H1 (cell line): ENCODE data around the gene SLC38A1. TPM values are rescaled to one million over a fixed set of nuclear protein-coding genes. Genes with fewer than 3 reads are reported as not detected.

ENCODE experiments used
- CTCF ChIA-PET: fragments of 300-600 bp; sonication (Branson Sonifier 250); formaldehyde crosslinking; loops from one replicate; lab custom pipeline; 2021; ENCODE audit not compliant: partially characterized antibody; lab: Charles Lee
- POLR2A ChIA-PET: fragments of 300-600 bp; sonication (Branson Sonifier 250); formaldehyde crosslinking; loops from one replicate; lab custom pipeline; 2021; ENCODE audit warnings: inconsistent platforms; ENCODE audit not compliant: partially characterized antibody; lab: Charles Lee
- DNase-seq, 2 experiments: peaks; one replicate each; pipeline versions ENCODE4 v3.0.0 to v3.0.0-alpha.2; 2010 to 2022; ENCODE audit warnings: low spot score in 2 of 2, low read depth in 1 of 2, mixed read lengths in 1 of 2
- FAIRE-seq: peaks from 2 replicates; lab custom pipeline; 2011; peaks lifted over from hg19 to GRCh38; lab: Jason Lieb, UNC
- H2AFZ ChIP-seq: 2 replicates; pipeline ENCODE4 v1.8.1; 2012; ENCODE audit warnings: low read length, inconsistent platforms
- H2AK5ac ChIP-seq: 2 replicates; pipeline ENCODE4 v1.6.1; 2013; ENCODE audit warnings: low read depth, low read length
- H2BK120ac ChIP-seq: replicated peaks from 2 replicates; pipeline ENCODE3; 2013; ENCODE audit warnings: low read depth, low read length, inconsistent platforms
- H2BK12ac ChIP-seq: 2 replicates; pipeline ENCODE4 v1.6.1; 2013; ENCODE audit warnings: low read depth, low read length
- H2BK15ac ChIP-seq: 2 replicates; pipeline ENCODE4 v1.6.1; 2013; ENCODE audit warnings: low read length
- H2BK20ac ChIP-seq: 2 replicates; pipeline ENCODE4 v1.6.1; 2013; ENCODE audit warnings: low read length
- H2BK5ac ChIP-seq: 2 replicates; pipeline ENCODE4 v1.6.1; 2013; ENCODE audit warnings: low read depth, low read length
- H3K14ac ChIP-seq: 2 replicates; pipeline ENCODE4 v1.6.1; 2013; ENCODE audit warnings: inconsistent platforms; ENCODE audit not compliant: insufficient read length
- H3K18ac ChIP-seq: 2 replicates; pipeline ENCODE4 v1.6.1; 2013; ENCODE audit warnings: low read length; ENCODE audit errors: extremely low read depth
- H3K23ac ChIP-seq: 2 replicates; pipeline ENCODE4 v1.6.1; 2013; ENCODE audit warnings: inconsistent platforms; ENCODE audit not compliant: insufficient read length
- H3K23me2 ChIP-seq: 2 replicates; pipeline ENCODE4 v1.6.1; 2013; ENCODE audit warnings: low read depth, low read length
- H3K27ac ChIP-seq: 2 replicates; pipeline ENCODE4 v1.6.1; 2011; ENCODE audit warnings: low read depth, low read length, inconsistent platforms
- H3K27me3 ChIP-seq, 4 experiments: replicated peaks in 1 of 4; 1 replicate in 1 of 4; 2 replicates in 3 of 4; pipeline versions ENCODE4 v1.6.1 to v1.8.1; 2011 to 2013; ENCODE audit warnings: low read length in 3 of 4, mild to moderate bottlenecking in 3 of 4, inconsistent platforms in 2 of 4, mixed read lengths in 2 of 4, moderate library complexity in 1 of 4; ENCODE audit not compliant: control insufficient read depth in 3 of 4, insufficient read depth in 3 of 4; ENCODE audit errors: extremely low read depth in 1 of 4
- H3K36me3 ChIP-seq, 4 experiments: 2 replicates each; pipeline versions ENCODE4 v1.6.1 to v1.8.1; 2011 to 2013; ENCODE audit warnings: mild to moderate bottlenecking in 4 of 4, low read length in 3 of 4, moderate library complexity in 2 of 4, control low read depth in 1 of 4, inconsistent platforms in 1 of 4; ENCODE audit not compliant: insufficient read depth in 4 of 4, control insufficient read depth in 2 of 4
- H3K4ac ChIP-seq: replicated peaks from 2 replicates; pipeline ENCODE3; 2013; ENCODE audit warnings: low read length, low read depth, mixed read lengths, inconsistent platforms; ENCODE audit not compliant: insufficient read length
- H3K4me1 ChIP-seq, 4 experiments: replicated peaks in 1 of 4; 1 replicate in 1 of 4; 2 replicates in 3 of 4; pipeline versions ENCODE4 v1.6.1 to v1.8.1; 2011 to 2013; ENCODE audit warnings: low read length in 3 of 4, inconsistent platforms in 2 of 4, mixed read lengths in 1 of 4; ENCODE audit not compliant: insufficient read depth in 4 of 4, control insufficient read depth in 3 of 4
- H3K4me2 ChIP-seq, 2 experiments: 2 replicates each; pipeline versions ENCODE4 v1.6.1 to v1.8.1; 2011 to 2013; ENCODE audit warnings: low read depth in 2 of 2, low read length in 2 of 2, control low read depth in 1 of 2, inconsistent platforms in 1 of 2, mild to moderate bottlenecking in 1 of 2; ENCODE audit not compliant: insufficient read depth in 1 of 2
- H3K4me3 ChIP-seq, 4 experiments: fragments of 200-600, 300-600 bp in 1 of 4; sonication (generic), shearing (Covaris generic), sonication (Bioruptor Twin) in 1 of 4; 2 replicates each; pipeline versions ENCODE4 v1.5.1 to v1.8.1; 2011 to 2016; ENCODE audit warnings: low read length in 4 of 4, low read depth in 3 of 4, control low read depth in 2 of 4, inconsistent platforms in 2 of 4, mild to moderate bottlenecking in 2 of 4, mixed read lengths in 1 of 4, moderate library complexity in 1 of 4; ENCODE audit not compliant: insufficient read depth in 2 of 4; ENCODE audit errors: extremely low read depth in 1 of 4
- H3K56ac ChIP-seq: replicated peaks from 2 replicates; pipeline ENCODE3; 2013; ENCODE audit warnings: low read depth, mild to moderate bottlenecking, mixed read lengths, low read length, inconsistent platforms; ENCODE audit not compliant: insufficient read length
- H3K79me1 ChIP-seq: 2 replicates; pipeline ENCODE4 v1.6.1; 2013; ENCODE audit warnings: low read depth, low read length, control low read depth
- H3K79me2 ChIP-seq, 2 experiments: 2 replicates each; pipeline versions ENCODE4 v1.6.1 to v1.8.1; 2012 to 2013; ENCODE audit warnings: low read length in 2 of 2, mild to moderate bottlenecking in 2 of 2, inconsistent platforms in 1 of 2; ENCODE audit not compliant: insufficient read depth in 2 of 2, control insufficient read depth in 1 of 2
- H3K9ac ChIP-seq, 4 experiments: replicated peaks in 1 of 4; 1 replicate in 1 of 4; 2 replicates in 3 of 4; pipeline versions ENCODE4 v1.6.1 to v1.8.1; 2011 to 2013; ENCODE audit warnings: low read depth in 3 of 4, low read length in 3 of 4, control low read depth in 2 of 4, mild to moderate bottlenecking in 2 of 4, moderate library complexity in 2 of 4, inconsistent platforms in 1 of 4; ENCODE audit errors: extremely low read depth in 1 of 4
- H3K9me3 ChIP-seq, 2 experiments: 2 replicates each; pipeline versions ENCODE4 v1.6.1 to v1.8.1; 2012 to 2013; ENCODE audit warnings: mild to moderate bottlenecking in 2 of 2, moderate library complexity in 2 of 2, control low read depth in 1 of 2, inconsistent platforms in 1 of 2, low read depth in 1 of 2, low read length in 1 of 2, mixed read lengths in 1 of 2; ENCODE audit not compliant: insufficient read depth in 2 of 2
- H4K20me1 ChIP-seq, 2 experiments: replicated peaks in 1 of 2; 2 replicates each; pipeline versions ENCODE3 to v1.8.1; 2011 to 2013; ENCODE audit warnings: inconsistent platforms in 2 of 2, low read length in 2 of 2, mild to moderate bottlenecking in 1 of 2; ENCODE audit not compliant: insufficient read depth in 2 of 2, control insufficient read depth in 1 of 2
- H4K5ac ChIP-seq: 2 replicates; pipeline ENCODE4 v1.6.1; 2013; ENCODE audit warnings: low read length, low read depth, mixed read lengths, inconsistent platforms; ENCODE audit not compliant: insufficient read length
- H4K8ac ChIP-seq: 2 replicates; pipeline ENCODE4 v1.8.0; 2013; ENCODE audit warnings: mild to moderate bottlenecking, moderate library complexity, low read length, inconsistent platforms; ENCODE audit not compliant: insufficient read depth; ENCODE audit errors: extremely low read depth
- H4K91ac ChIP-seq: replicated peaks from 2 replicates; pipeline ENCODE3; 2013; ENCODE audit warnings: low read length, mixed read lengths, inconsistent platforms; ENCODE audit not compliant: insufficient read length
- ATF2 ChIP-seq: IDR thresholded peaks from 2 replicates; pipeline ENCODE4 v1.6.1; 2012; ENCODE audit warnings: low read length, inconsistent platforms
- CTCF ChIP-seq, 3 experiments: IDR thresholded peaks; 1 replicate in 2 of 3; 2 replicates in 1 of 3; pipeline versions ENCODE4 v1.5.1 to v1.6.1; 2011; ENCODE audit warnings: low read length in 3 of 3, mild to moderate bottlenecking in 3 of 3, inconsistent platforms in 2 of 3, low read depth in 1 of 3, moderate library complexity in 1 of 3; ENCODE audit not compliant: insufficient read depth in 1 of 3; ENCODE audit errors: control extremely low read depth in 1 of 3
- E2F6 ChIP-seq: IDR thresholded peaks from 2 replicates; pipeline ENCODE4 v1.6.1; 2012; ENCODE audit warnings: inconsistent platforms
- GTF2F1 ChIP-seq: IDR thresholded peaks from 2 replicates; pipeline ENCODE4 v1.6.1; 2012; ENCODE audit warnings: low read depth, low read length, improper control_type of control experiment, borderline replicate concordance
- HDAC6 ChIP-seq: IDR thresholded peaks from one replicate; pipeline ENCODE4 v1.7.1; 2012; ENCODE audit warnings: low read depth, mild to moderate bottlenecking, inconsistent platforms, low read length, moderate library complexity
- KDM1A ChIP-seq: fragments of 200-600, 300-600 bp; sonication (generic); IDR thresholded peaks from 2 replicates; pipeline ENCODE4 v1.7.1; 2016; ENCODE audit warnings: mild to moderate bottlenecking, low read length, borderline replicate concordance
- NANOG ChIP-seq: IDR thresholded peaks from 2 replicates; pipeline ENCODE4 v1.6.1; 2011; ENCODE audit warnings: low read length, low read depth, mild to moderate bottlenecking, inconsistent platforms; ENCODE audit not compliant: insufficient read depth, poor library complexity, severe bottlenecking
- RAD21 ChIP-seq, 2 experiments: IDR thresholded peaks in 1 of 2; conservative IDR thresholded peaks in 1 of 2; 2 replicates each; pipeline ENCODE4 v1.6.1; 2011; ENCODE audit warnings: low read depth in 2 of 2, low read length in 2 of 2, improper control_type of control experiment in 1 of 2, inconsistent platforms in 1 of 2, mild to moderate bottlenecking in 1 of 2, moderate library complexity in 1 of 2
- SIN3A ChIP-seq, 2 experiments: IDR thresholded peaks in 1 of 2; conservative IDR thresholded peaks in 1 of 2; 2 replicates each; pipeline ENCODE4 v1.6.1; 2011 to 2012; ENCODE audit warnings: low read length in 2 of 2, improper control_type of control experiment in 1 of 2, low read depth in 1 of 2, mild to moderate bottlenecking in 1 of 2
- polyA plus RNA-seq, 7 experiments: library from polyadenylated mRNA; depleted of rRNA in 3 of 7; stranded (reverse) in 5 of 7; unstranded in 2 of 7; fragments of >200 nt in 5 of 7; fragments of 200-250 nt in 2 of 7; gene quantifications; 1 replicate in 5 of 7; 2 replicates in 1 of 7; 4 replicates in 1 of 7; pipeline versions ENCODE4 v1.2.1 to v1.2.3, GENCODE V29; 2011 to 2013; ENCODE audit warnings: missing spikeins in 2 of 7, mixed read lengths in 2 of 7
- total RNA-seq: library from RNA; stranded (reverse); fragmentation: NEBNext Ultra II Directional; extraction: Animal tissue kit (Norgen Biotek cat#: 25700); gene quantifications from 2 replicates; pipeline ENCODE4 v1.2.1, GENCODE V29; 2021

SLC38A1 gene
- total and polyA plus RNA-seq, 2 of the 8 experiments (the other 6 are each of a cell fraction or from before 2014, with no cell fraction given) = 83.4 to 242 TPM

- Histone ChIP-seq H3K79me1 (no peaks in the 10 kb centered on the region), H3K18ac (no peak overlapping the region), H3K4me3 (no peak overlapping the region), H3K23ac (no peak overlapping the region), H3K27me3 (no peaks in the 10 kb centered on the region), H3K23me2 (no peaks in the 10 kb centered on the region), H3K14ac (no peak overlapping the region), H4K20me1 (no peaks in the 10 kb centered on the region), H3K4me2 (no peak overlapping the region), H4K8ac (no peak overlapping the region), H2BK12ac (no peak overlapping the region), H3K9me3 (no peaks in the 10 kb centered on the region), H2BK120ac (no peak overlapping the region), H2BK15ac (no peak overlapping the region), H2AK5ac (no peak overlapping the region), H2BK20ac (no peak overlapping the region), H3K56ac (no peak overlapping the region), H3K4me1 (no peaks in the 10 kb centered on the region), H4K91ac (no peak overlapping the region), H4K5ac (no peak overlapping the region), H3K36me3 (no peaks in the 10 kb centered on the region), H3K79me2 (no peaks in the 10 kb centered on the region), H3K27ac (no peak overlapping the region), H3K9ac (no peak overlapping the region), H2BK5ac (no peak overlapping the region), H3K4ac (no peak overlapping the region), H2AFZ (no peak overlapping the region)
- ChIA-PET POLR2A (no interaction called here), CTCF (interaction anchor here (0.7 to 3.3 kb wide), 3 partner anchors 8 to 1283 kb away, joined by 3 to 23 read pairs (median 3); no protein-coding TSS in a partner anchor)
- no peak for DNase-seq
- no peak for FAIRE-seq
- TF ChIP-seq KDM1A (no peak), RAD21 (IDR thresholded peaks at IDR 0.05 in 1 of 2, conservative IDR thresholded peaks at IDR 0.05 in 1 of 2; ENCODE audit: low read depth in 2 of 2, low read length in 2 of 2) (no peak), SIN3A (conservative IDR thresholded peaks at IDR 0.05 in 1 of 2, IDR thresholded peaks at IDR 0.05 in 1 of 2; ENCODE audit: low read depth in 1 of 2, low read length in 2 of 2) (no peak), CTCF (IDR thresholded peaks at IDR 0.05; ENCODE audit: control extremely low read depth in 1 of 3, insufficient read depth in 1 of 3, low read depth in 1 of 3, low read length in 3 of 3) (no peak), GTF2F1 (no peak), E2F6 (no peak), NANOG (no peak), ATF2 (no peak), HDAC6 (no peak)
Measured at GRCh38 chr12:46134852-46135251, 134.0 kb downstream of the SLC38A1 start.
